Activated CD8-positive, alpha-beta T cell treated with anti-CD3 and anti-CD28 coated beads for 36 hours (primary cell): ENCODE measurements around the gene SPAG4. TPM values are rescaled to one million over a fixed set of nuclear protein-coding genes. Genes with fewer than 3 reads are reported as not detected.

Source experiments
- ATAC-seq: fragments of 200-7000 bp; cut with Tn5 transposase; one replicate; pipeline ENCODE4 v1.10.0; 2021; ENCODE audit warnings: mild to moderate bottlenecking, moderate library complexity
- CTCF ChIA-PET: fragments of 350-600 bp; sonication (Branson Sonifier 250); formaldehyde crosslinking; loops from one replicate; lab custom pipeline; 2021; ENCODE audit warnings: antibody characterized with exemption; lab: Charles Lee
- POLR2A ChIA-PET: fragments of 350-600 bp; sonication (Branson Sonifier 250); formaldehyde crosslinking; loops from one replicate; lab custom pipeline; 2021; ENCODE audit warnings: antibody characterized with exemption; lab: Charles Lee
- DNase-seq: peaks from one replicate; pipeline ENCODE4 v3.0.0-alpha.2; 2020
- H3K27ac Mint-ChIP-seq: one replicate; pipeline ENCODE4 v1.8.0; 2021; ENCODE audit warnings: mild to moderate bottlenecking, mixed read lengths
- H3K27me3 Mint-ChIP-seq: one replicate; pipeline ENCODE4 v1.8.0; 2021; ENCODE audit warnings: mixed read lengths
- H3K36me3 Mint-ChIP-seq: one replicate; pipeline ENCODE4 v1.8.0; 2021; ENCODE audit warnings: low read depth, mixed read lengths
- H3K4me1 Mint-ChIP-seq: one replicate; pipeline ENCODE4 v1.8.0; 2021; ENCODE audit warnings: low read depth, mixed read lengths
- H3K4me3 Mint-ChIP-seq: one replicate; pipeline ENCODE4 v1.8.0; 2021; ENCODE audit warnings: mild to moderate bottlenecking, moderate library complexity, mixed read lengths
- H3K9me3 Mint-ChIP-seq: one replicate; pipeline ENCODE4 v1.8.0; 2021; ENCODE audit warnings: mixed read lengths
- CTCF ChIP-seq: fragments of 200-600 bp; IDR thresholded peaks from one replicate; pipeline ENCODE4 v1.8.0; 2022; ENCODE audit warnings: antibody characterized with exemption, mild to moderate bottlenecking
- intact Hi-C: fragments of 100-400 bp; cut with micrococcal nuclease; formaldehyde crosslinking; loops from one replicate; pipeline ENCODE4 v1.10.0; 2022
- total RNA-seq, 2 experiments: library from RNA; stranded (reverse); gene quantifications; one replicate each; pipeline ENCODE4 v1.2.3, GENCODE V29; 2021

SPAG4 gene
- total RNA-seq, 2 experiments from 2014 or later, result 11.5 to 11.8 TPM

- TF ChIP-seq CTCF, result no peak
- intact Hi-C loops, result no loop called here
- peaks cover 35% of the 10 kb centered on the region for H3K36me3 Mint-ChIP-seq
- H3K9me3 Mint-ChIP-seq, result no peaks in the 10 kb centered on the region
- ChIA-PET POLR2A (interaction anchor here (0.6 to 1.9 kb wide), 7 partner anchors 8 to 196 kb away, joined by 3 to 7 read pairs (median 4); no protein-coding TSS in a partner anchor), CTCF (interaction anchor here (2.9 kb wide), 1 partner anchor 51 kb away, joined by 8 read pairs; no protein-coding TSS in a partner anchor)
- H3K27me3 Mint-ChIP-seq, result no peaks in the 10 kb centered on the region
- no peak overlapping the region for H3K27ac Mint-ChIP-seq
- DNase-seq (no peak), ATAC-seq (no peak)
- peaks cover 3% of the 10 kb centered on the region for H3K4me1 Mint-ChIP-seq
- no peak overlapping the region for H3K4me3 Mint-ChIP-seq
Observed at GRCh38 chr20:35669681-35670080, 54.1 kb downstream of the SPAG4 start.

Other genes with a start within 250 kb of the SPAG4 start
- 10 to 100 TPM; 68.6 to 72.6 TPM for gene UQCC1, start 203.9 kb upstream of the SPAG4 start, total RNA-seq
- gene GDF5, start 177.6 kb upstream of the SPAG4 start, total RNA-seq, result not detected
- gene CEP250, start 160.2 kb upstream of the SPAG4 start, total RNA-seq, result 10 to 100 TPM; 56.0 to 60.3 TPM
- gene C20orf173, start 86.2 kb upstream of the SPAG4 start, total RNA-seq, result not detected
- 10 to 100 TPM; 94.3 to 98.0 TPM for gene ERGIC3, start 73.8 kb upstream of the SPAG4 start, total RNA-seq
- 100 to 1,000 TPM; 308 to 324 TPM for gene CPNE1, start 49.1 kb downstream of the SPAG4 start, total RNA-seq
- 100 to 1,000 TPM; 111 to 114 TPM for gene RBM12, start 49.1 kb downstream of the SPAG4 start, total RNA-seq
- gene NFS1, start 83.5 kb downstream of the SPAG4 start, total RNA-seq, result 10 to 100 TPM; 39.7 to 40.8 TPM
- 100 to 1,000 TPM; 146 to 148 TPM for gene ROMO1, start 83.6 kb downstream of the SPAG4 start, total RNA-seq
- 100 to 1,000 TPM; 317 to 321 TPM for gene RBM39, start 126.4 kb downstream of the SPAG4 start, total RNA-seq
- gene PHF20, start 156.2 kb downstream of the SPAG4 start, total RNA-seq, result 10 to 100 TPM; 57.9 to 58.8 TPM